Measurements from ENCODE around the gene TPX2.

DNA sequence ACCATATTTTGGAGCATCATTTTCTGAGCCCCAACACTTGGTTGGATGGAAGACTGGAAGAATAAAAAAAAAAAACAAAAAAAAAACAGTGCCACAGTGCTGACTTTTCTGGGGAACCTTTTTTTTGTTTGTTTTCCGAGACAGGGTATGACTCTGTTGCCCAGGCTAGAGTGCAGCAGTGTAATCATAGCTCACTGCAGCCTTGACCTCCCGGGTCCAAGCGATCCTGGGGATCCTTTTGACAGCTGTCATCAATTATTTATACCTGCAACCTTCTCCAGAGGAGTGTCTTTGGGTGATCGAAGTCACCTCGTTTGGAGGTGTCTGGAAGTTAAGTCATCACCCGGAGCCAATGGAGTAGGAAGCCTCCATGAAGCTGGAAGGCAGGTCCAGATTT, 7.8 kb upstream of the TPX2 start:
- TF ChIP-seq EZH2 (IDR thresholded peaks at IDR 0.05; ENCODE audit: insufficient read depth, poor library complexity, severe bottlenecking), result no peak
- TF ChIP-seq EZH2phosphoT487 (IDR thresholded peaks at IDR 0.05; ENCODE audit: insufficient read depth, low read depth), result no peak
